Stomach (tissue), 4 donors: ENCODE measurements around the gene RBMS3.

ENCODE experiments used
- POLR2A ChIP-seq, 4 donors: fragments of 450-650 bp; IDR thresholded peaks; one replicate each; pipeline ENCODE4 v1.6.1; 2016; ENCODE audit warnings: antibody characterized with exemption in 4 of 4, control low read depth in 2 of 4, mild to moderate bottlenecking in 1 of 4, moderate library complexity in 1 of 4
- POLR2AphosphoS5 ChIP-seq, 3 donors: sonication (generic); formaldehyde crosslinking; IDR thresholded peaks; one replicate each; pipeline ENCODE4 v1.6.1; 2016; ENCODE audit warnings: antibody characterized with exemption in 3 of 3
- TF ChIP-seq, protein P1 (sequence below), 7 experiments: fragments of 450-650 bp in 4 of 7; fragments of 200-600 bp in 3 of 7; sonication (generic) in 3 of 7; IDR thresholded peaks; one replicate each; pipeline ENCODE4 v1.5.1; 2016 to 2019; ENCODE audit warnings: antibody characterized with exemption in 7 of 7, control low read depth in 2 of 7, mild to moderate bottlenecking in 1 of 7

- TF ChIP-seq, protein P1, sequence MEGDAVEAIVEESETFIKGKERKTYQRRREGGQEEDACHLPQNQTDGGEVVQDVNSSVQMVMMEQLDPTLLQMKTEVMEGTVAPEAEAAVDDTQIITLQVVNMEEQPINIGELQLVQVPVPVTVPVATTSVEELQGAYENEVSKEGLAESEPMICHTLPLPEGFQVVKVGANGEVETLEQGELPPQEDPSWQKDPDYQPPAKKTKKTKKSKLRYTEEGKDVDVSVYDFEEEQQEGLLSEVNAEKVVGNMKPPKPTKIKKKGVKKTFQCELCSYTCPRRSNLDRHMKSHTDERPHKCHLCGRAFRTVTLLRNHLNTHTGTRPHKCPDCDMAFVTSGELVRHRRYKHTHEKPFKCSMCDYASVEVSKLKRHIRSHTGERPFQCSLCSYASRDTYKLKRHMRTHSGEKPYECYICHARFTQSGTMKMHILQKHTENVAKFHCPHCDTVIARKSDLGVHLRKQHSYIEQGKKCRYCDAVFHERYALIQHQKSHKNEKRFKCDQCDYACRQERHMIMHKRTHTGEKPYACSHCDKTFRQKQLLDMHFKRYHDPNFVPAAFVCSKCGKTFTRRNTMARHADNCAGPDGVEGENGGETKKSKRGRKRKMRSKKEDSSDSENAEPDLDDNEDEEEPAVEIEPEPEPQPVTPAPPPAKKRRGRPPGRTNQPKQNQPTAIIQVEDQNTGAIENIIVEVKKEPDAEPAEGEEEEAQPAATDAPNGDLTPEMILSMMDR (IDR thresholded peaks at IDR 0.05), result no peak
- no peak for TF ChIP-seq POLR2A (IDR thresholded peaks at IDR 0.05)
- TF ChIP-seq POLR2AphosphoS5 (IDR thresholded peaks at IDR 0.05), result no peak
Measured at GRCh38 chr3:29267226-29267625, 13.6 kb upstream of the RBMS3 start.
